Measurements from ENCODE around the gene SLC8A1. TPM values are rescaled to one million over a fixed set of nuclear protein-coding genes. Genes with fewer than 3 reads are reported as not detected.

Gene SLC8A1
- total and polyA plus RNA-seq, 3 donors from 2014 or later, result 1.4 to 3.6 (median 3.2) TPM

DNA sequence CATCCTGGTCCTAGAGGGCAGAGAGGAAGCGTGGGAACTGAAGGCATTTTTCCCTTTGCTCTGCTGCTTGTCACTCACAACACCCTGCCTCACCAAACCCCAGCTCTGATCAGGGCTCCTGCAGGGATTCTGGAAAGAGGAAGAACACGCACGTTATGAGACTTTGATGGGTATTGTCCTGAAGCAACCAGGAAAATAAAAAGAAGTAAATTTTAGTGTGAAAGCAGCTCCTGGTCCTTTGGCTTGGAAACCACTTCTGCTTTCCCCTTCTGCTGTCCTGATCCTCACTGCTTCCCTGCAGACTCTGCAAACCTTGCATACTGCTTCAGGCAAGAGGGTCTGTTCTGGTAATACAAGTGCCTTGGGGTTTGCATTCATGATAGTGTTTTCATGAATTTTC, 164.1 kb downstream of the SLC8A1 start:
- no peaks in the 10 kb centered on the region for H3K27me3 ChIP-seq
- peaks cover 15% of the 10 kb centered on the region for H3K4me1 ChIP-seq
- no peak for DNase-seq
- H3K9me3 ChIP-seq, result no peaks in the 10 kb centered on the region
- no peak for TF ChIP-seq POLR2A (IDR thresholded peaks at IDR 0.05)
- TF ChIP-seq, protein P1, sequence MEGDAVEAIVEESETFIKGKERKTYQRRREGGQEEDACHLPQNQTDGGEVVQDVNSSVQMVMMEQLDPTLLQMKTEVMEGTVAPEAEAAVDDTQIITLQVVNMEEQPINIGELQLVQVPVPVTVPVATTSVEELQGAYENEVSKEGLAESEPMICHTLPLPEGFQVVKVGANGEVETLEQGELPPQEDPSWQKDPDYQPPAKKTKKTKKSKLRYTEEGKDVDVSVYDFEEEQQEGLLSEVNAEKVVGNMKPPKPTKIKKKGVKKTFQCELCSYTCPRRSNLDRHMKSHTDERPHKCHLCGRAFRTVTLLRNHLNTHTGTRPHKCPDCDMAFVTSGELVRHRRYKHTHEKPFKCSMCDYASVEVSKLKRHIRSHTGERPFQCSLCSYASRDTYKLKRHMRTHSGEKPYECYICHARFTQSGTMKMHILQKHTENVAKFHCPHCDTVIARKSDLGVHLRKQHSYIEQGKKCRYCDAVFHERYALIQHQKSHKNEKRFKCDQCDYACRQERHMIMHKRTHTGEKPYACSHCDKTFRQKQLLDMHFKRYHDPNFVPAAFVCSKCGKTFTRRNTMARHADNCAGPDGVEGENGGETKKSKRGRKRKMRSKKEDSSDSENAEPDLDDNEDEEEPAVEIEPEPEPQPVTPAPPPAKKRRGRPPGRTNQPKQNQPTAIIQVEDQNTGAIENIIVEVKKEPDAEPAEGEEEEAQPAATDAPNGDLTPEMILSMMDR (IDR thresholded peaks at IDR 0.05), result no peak
- no peak overlapping the region for H3K4me3 ChIP-seq
- no peaks in the 10 kb centered on the region for H3K36me3 ChIP-seq (ENCODE audit: low read depth, missing control alignments)
- no peak overlapping the region for H3K27ac ChIP-seq
- 73 to 74% methylated on average over 3 of the region's 3 CpGs for WGBS, 2 donors
- intact Hi-C loops (cut with DNase I; ENCODE audit: low total_unique reads), result no loop called here

DNA sequence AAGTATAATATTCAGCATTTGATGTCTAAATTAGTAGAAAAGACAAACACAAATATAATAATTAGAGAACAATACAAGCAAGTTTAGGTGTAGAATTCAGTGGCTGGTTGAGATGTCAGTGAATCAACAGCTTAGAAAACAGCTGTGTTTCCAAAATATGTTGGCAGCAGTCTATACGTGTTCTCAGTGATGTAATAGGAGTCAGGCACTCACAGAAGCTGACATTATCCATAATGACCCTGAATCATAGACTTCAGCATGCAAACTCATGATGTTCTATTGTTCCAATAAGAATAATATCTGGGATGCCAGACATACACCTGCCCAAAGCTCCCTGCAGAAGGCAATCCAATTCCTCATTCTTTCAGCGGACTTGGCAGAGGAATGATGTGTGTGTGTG, 164.7 kb downstream of the SLC8A1 start:
- TF ChIP-seq POLR2A (IDR thresholded peaks at IDR 0.05), result no peak
- no peaks in the 10 kb centered on the region for H3K27me3 ChIP-seq
- H3K9me3 ChIP-seq, result no peaks in the 10 kb centered on the region
- 67 to 70% methylated on average over 2 of the region's 2 CpGs for WGBS, 2 donors
- H3K4me3 ChIP-seq, result no peak overlapping the region
- H3K27ac ChIP-seq, result no peak overlapping the region
- intact Hi-C loops (cut with DNase I; ENCODE audit: low total_unique reads), result no loop called here
- no peak for DNase-seq
- H3K36me3 ChIP-seq (ENCODE audit: low read depth, missing control alignments), result no peaks in the 10 kb centered on the region
- peaks cover 18% of the 10 kb centered on the region for H3K4me1 ChIP-seq

DNA sequence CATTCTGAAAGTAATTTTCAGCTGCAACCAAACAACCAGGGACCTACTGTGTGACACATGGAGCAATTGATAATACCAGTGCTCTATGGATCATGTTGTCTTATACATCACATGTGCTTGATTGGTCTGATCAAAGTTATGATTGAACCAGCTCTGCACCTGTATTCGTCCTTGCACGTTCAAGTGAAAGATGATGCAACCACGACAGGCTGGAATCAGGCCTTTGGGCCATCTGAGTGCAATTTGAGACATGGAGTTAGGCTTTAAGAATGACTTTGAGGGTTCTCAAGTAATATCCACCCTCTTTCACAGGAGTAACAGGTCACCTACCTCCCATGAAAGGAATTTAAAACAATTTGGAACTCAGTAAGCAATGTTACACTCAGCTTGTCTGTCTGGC, 165.2 kb downstream of the SLC8A1 start:
- Histone ChIP-seq H3K27me3 (no peaks in the 10 kb centered on the region), H3K27ac (no peak overlapping the region), H3K4me3 (no peak overlapping the region), H3K4me1 (peaks cover 22% of the 10 kb centered on the region), H3K36me3 (ENCODE audit: low read depth, missing control alignments) (no peaks in the 10 kb centered on the region), H3K9me3 (no peaks in the 10 kb centered on the region)
- no peak for DNase-seq
- TF ChIP-seq, protein P1 (IDR thresholded peaks at IDR 0.05), result no peak
- TF ChIP-seq POLR2A (IDR thresholded peaks at IDR 0.05), result no peak
- WGBS, 2 donors, result 90 to 99% methylated on average over 3 of the region's 3 CpGs
- intact Hi-C loops (cut with DNase I; ENCODE audit: low total_unique reads), result no loop called here

DNA sequence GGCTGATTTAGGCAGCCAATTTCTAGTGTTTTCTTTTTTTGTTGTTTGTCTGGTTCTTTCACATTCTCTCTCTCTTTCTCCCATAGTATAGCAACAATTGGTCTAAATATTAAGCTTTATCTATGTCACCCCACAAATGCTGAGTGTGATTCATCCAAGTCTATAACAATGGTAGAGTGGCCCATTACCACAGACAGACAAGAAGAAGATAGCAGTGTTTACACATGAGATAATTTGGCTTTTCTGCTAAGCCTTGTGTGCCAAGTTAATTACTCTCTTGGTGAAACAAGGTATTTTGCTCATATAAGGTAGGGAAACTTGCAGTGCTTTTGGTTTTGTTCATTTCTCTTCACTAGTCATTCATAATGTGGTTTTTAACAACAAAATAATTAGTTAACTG, 166.5 kb downstream of the SLC8A1 start:
- Histone ChIP-seq H3K27me3 (no peaks in the 10 kb centered on the region), H3K4me1 (peaks cover 32% of the 10 kb centered on the region), H3K36me3 (ENCODE audit: low read depth, missing control alignments) (no peaks in the 10 kb centered on the region), H3K27ac (no peak overlapping the region), H3K4me3 (no peak overlapping the region), H3K9me3 (no peaks in the 10 kb centered on the region)
- TF ChIP-seq, protein P1 (IDR thresholded peaks at IDR 0.05), result no peak
- TF ChIP-seq POLR2A (IDR thresholded peaks at IDR 0.05), result no peak
- intact Hi-C loops (cut with DNase I; ENCODE audit: low total_unique reads), result no loop called here
- no peak for DNase-seq

DNA sequence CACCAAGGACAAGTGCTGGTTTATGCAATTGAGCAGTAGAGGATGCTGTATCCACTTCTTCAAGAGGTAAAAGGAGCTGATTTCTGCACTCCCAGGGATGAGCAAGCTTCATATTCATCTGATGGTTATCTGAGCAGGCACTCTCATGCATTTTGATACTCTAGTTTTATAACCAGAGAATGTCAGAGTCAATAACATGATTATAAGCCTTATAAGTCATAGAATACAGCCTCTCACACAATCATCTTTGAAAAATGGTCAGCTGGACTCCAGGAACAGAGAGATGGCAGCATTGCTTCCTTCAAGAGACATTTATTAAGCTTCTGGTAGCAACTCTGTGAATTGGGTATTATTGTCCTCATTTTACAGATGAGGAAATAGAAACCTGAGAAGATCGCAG, 167.1 kb downstream of the SLC8A1 start:
- no peak overlapping the region for H3K27ac ChIP-seq
- no peak for TF ChIP-seq POLR2A (IDR thresholded peaks at IDR 0.05)
- TF ChIP-seq, protein P1 (IDR thresholded peaks at IDR 0.05), result no peak
- intact Hi-C loops (cut with DNase I; ENCODE audit: low total_unique reads), result no loop called here
- H3K27me3 ChIP-seq, result no peaks in the 10 kb centered on the region
- H3K4me1 ChIP-seq, result peaks cover 32% of the 10 kb centered on the region
- WGBS, 2 donors, result 93% methylated on average over 1 of the region's 1 CpG
- no peak overlapping the region for H3K4me3 ChIP-seq
- H3K36me3 ChIP-seq (ENCODE audit: low read depth, missing control alignments), result no peaks in the 10 kb centered on the region
- no peak for DNase-seq
- H3K9me3 ChIP-seq, result no peaks in the 10 kb centered on the region

Data from testis (tissue), 3 donors.